RWPE2 (cell line): Measurements from ENCODE around the gene SLX4IP.

Experiments
- ATAC-seq: fragments of 200-7000 bp; cut with Tn5 transposase; 3 replicates; pipeline ENCODE4 v1.9.1; 2021; ENCODE audit warnings: low read depth
- DNase-seq: peaks from one replicate; pipeline ENCODE4 v3.0.0-alpha.2; 2020; ENCODE audit warnings: low spot score
- H3K27ac ChIP-seq: fragments of 450-650 bp; 2 replicates; pipeline ENCODE4 v1.5.1; 2017; ENCODE audit warnings: mild to moderate bottlenecking; ENCODE audit not compliant: poor library complexity, severe bottlenecking
- H3K27me3 ChIP-seq: fragments of 250-450 bp; sonication (Bioruptor Pico); 2 replicates; pipeline ENCODE4 v1.5.1; 2021; ENCODE audit warnings: mild to moderate bottlenecking, moderate library complexity; ENCODE audit not compliant: insufficient read depth, poor library complexity, severe bottlenecking
- H3K36me3 ChIP-seq: fragments of 250-450 bp; sonication (Bioruptor Pico); 2 replicates; pipeline ENCODE4 v1.5.1; 2020; ENCODE audit warnings: low read depth, mild to moderate bottlenecking, moderate library complexity
- H3K4me1 ChIP-seq: fragments of 250-450 bp; sonication (Bioruptor Pico); 2 replicates; pipeline ENCODE4 v1.5.1; 2021; ENCODE audit warnings: mild to moderate bottlenecking, moderate library complexity; ENCODE audit not compliant: insufficient read depth, poor library complexity, severe bottlenecking
- H3K4me3 ChIP-seq: fragments of 250-450 bp; sonication (Bioruptor Pico); 2 replicates; pipeline ENCODE4 v1.5.1; 2021; ENCODE audit warnings: mild to moderate bottlenecking, moderate library complexity; ENCODE audit not compliant: severe bottlenecking
- H3K9me3 ChIP-seq: fragments of 250-450 bp; sonication (Bioruptor Pico); 2 replicates; pipeline ENCODE4 v1.5.1; 2021; ENCODE audit warnings: mild to moderate bottlenecking, moderate library complexity; ENCODE audit not compliant: severe bottlenecking
- TF ChIP-seq, protein P1 (sequence below): fragments of 450-650 bp; IDR thresholded peaks from one replicate; pipeline ENCODE4 v1.5.1; 2017; ENCODE audit warnings: mild to moderate bottlenecking, moderate library complexity; ENCODE audit not compliant: poor library complexity, severe bottlenecking

SLX4IP gene

GRCh38 chr20:10560686-10561085, 125.6 kb downstream of the SLX4IP start:
- ATAC-seq (no peak), DNase-seq (no peak)
- Histone ChIP-seq H3K9me3 (no peaks in the 10 kb centered on the region), H3K27me3 (no peaks in the 10 kb centered on the region), H3K4me3 (no peak overlapping the region), H3K36me3 (no peaks in the 10 kb centered on the region), H3K4me1 (peaks cover 35% of the 10 kb centered on the region), H3K27ac (no peak overlapping the region)
- TF ChIP-seq, protein P1, sequence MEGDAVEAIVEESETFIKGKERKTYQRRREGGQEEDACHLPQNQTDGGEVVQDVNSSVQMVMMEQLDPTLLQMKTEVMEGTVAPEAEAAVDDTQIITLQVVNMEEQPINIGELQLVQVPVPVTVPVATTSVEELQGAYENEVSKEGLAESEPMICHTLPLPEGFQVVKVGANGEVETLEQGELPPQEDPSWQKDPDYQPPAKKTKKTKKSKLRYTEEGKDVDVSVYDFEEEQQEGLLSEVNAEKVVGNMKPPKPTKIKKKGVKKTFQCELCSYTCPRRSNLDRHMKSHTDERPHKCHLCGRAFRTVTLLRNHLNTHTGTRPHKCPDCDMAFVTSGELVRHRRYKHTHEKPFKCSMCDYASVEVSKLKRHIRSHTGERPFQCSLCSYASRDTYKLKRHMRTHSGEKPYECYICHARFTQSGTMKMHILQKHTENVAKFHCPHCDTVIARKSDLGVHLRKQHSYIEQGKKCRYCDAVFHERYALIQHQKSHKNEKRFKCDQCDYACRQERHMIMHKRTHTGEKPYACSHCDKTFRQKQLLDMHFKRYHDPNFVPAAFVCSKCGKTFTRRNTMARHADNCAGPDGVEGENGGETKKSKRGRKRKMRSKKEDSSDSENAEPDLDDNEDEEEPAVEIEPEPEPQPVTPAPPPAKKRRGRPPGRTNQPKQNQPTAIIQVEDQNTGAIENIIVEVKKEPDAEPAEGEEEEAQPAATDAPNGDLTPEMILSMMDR, result no peak

DNA sequence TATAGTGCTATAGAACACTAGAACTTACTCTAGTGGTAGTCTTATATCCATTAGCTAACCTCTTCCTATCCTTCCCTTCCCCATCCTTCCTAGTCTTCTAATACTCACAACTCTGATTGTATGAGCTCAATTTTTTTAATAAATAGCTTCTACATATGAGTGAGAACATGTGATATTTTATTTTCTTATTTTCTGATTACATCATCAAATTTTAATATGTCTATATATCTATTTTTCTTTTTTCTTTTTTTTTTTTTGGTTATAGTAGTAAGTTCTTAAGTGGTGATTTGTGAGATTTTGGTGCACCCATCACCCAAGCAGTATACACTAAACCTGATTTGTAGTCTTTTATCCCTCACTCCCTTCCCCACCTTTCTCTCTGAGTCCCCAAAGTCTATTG, 126.2 kb downstream of the SLX4IP start:
- H3K27me3 ChIP-seq, result no peaks in the 10 kb centered on the region
- no peaks in the 10 kb centered on the region for H3K9me3 ChIP-seq
- no peak overlapping the region for H3K4me3 ChIP-seq
- H3K27ac ChIP-seq, result no peak overlapping the region
- ATAC-seq (no peak), DNase-seq (no peak)
- TF ChIP-seq, protein P1, result no peak
- H3K4me1 ChIP-seq, result peaks cover 29% of the 10 kb centered on the region
- H3K36me3 ChIP-seq, result no peaks in the 10 kb centered on the region

GRCh38 chr20:10562899-10563298, 127.8 kb downstream of the SLX4IP start:
- H3K9me3 ChIP-seq, result no peaks in the 10 kb centered on the region
- no peak for ATAC-seq
- no peak overlapping the region for H3K4me3 ChIP-seq
- H3K36me3 ChIP-seq, result no peaks in the 10 kb centered on the region
- peaks cover 19% of the 10 kb centered on the region for H3K4me1 ChIP-seq
- H3K27ac ChIP-seq, result no peak overlapping the region
- H3K27me3 ChIP-seq, result no peaks in the 10 kb centered on the region
- DNase-seq, result no peak
- TF ChIP-seq, protein P1, result no peak

GRCh38 chr20:10563935-10564492, 128.9 kb downstream of the SLX4IP start:
- TF ChIP-seq, protein P1, result no peak

GRCh38 chr20:10565191-10565921, 130.3 kb downstream of the SLX4IP start:
- DNase-seq (no peak), ATAC-seq (peak; percentile 65; the same call in 2 of the 3 replicates)
- TF ChIP-seq, protein P1, result no peak
- Histone ChIP-seq H3K27ac (no peak overlapping the region), H3K9me3 (no peaks in the 10 kb centered on the region), H3K36me3 (no peaks in the 10 kb centered on the region), H3K4me1 (no peaks in the 10 kb centered on the region), H3K4me3 (no peak overlapping the region), H3K27me3 (no peaks in the 10 kb centered on the region)

More at GRCh38 chr20:10563935-10564492, 128.9 kb downstream of the SLX4IP start:
- Histone ChIP-seq H3K27me3 (no peaks in the 10 kb centered on the region), H3K27ac (no peak overlapping the region), H3K4me3 (no peak overlapping the region), H3K4me1 (peaks cover 7% of the 10 kb centered on the region), H3K9me3 (no peaks in the 10 kb centered on the region), H3K36me3 (no peaks in the 10 kb centered on the region)
- ATAC-seq, result no peak
- no peak for DNase-seq
